Testis (tissue), 2 donors: ENCODE data around the gene RAB28.

Experiments used
- CTCF ChIP-seq, 3 experiments: fragments of 450-650 bp in 2 of 3; fragments of 200-600 bp in 1 of 3; sonication (generic) in 1 of 3; IDR thresholded peaks; one replicate each; pipeline ENCODE4 v1.5.1; 2016 to 2019; ENCODE audit warnings: antibody characterized with exemption in 3 of 3, mild to moderate bottlenecking in 2 of 3, moderate library complexity in 1 of 3
- POLR2A ChIP-seq: fragments of 450-650 bp; IDR thresholded peaks from one replicate; pipeline ENCODE4 v1.6.1; 2017; ENCODE audit warnings: antibody characterized with exemption, mild to moderate bottlenecking, moderate library complexity

- TF ChIP-seq CTCF (IDR thresholded peaks at IDR 0.05) (no peak), POLR2A (no peak)
These were observed 32.2 kb upstream of the RAB28 start for GRCh38 chr4:13516315-13516860.
